ENCODE results near the gene SERPINA3. TPM values are rescaled to one million over a fixed set of nuclear protein-coding genes. Genes with fewer than 3 reads are reported as not detected.

Gene SERPINA3
- total RNA-seq, 1 donor = 5.1 TPM

- H3K4me1 ChIP-seq (ENCODE audit: insufficient read depth, low read length) = peaks cover 22% of the 10 kb centered on the region
- no peak for DNase-seq (ENCODE audit: insufficient read length, low spot score, missing footprints)
- H3K27me3 ChIP-seq (ENCODE audit: insufficient read depth, low read length) = no peaks in the 10 kb centered on the region
- H4K20me1 ChIP-seq (ENCODE audit: insufficient read depth, low read length) = no peaks in the 10 kb centered on the region
- no peaks in the 10 kb centered on the region for H3K36me3 ChIP-seq (ENCODE audit: insufficient read depth, low read length)
- no peaks in the 10 kb centered on the region for H3K79me2 ChIP-seq (ENCODE audit: insufficient read depth, low read length)
- peak overlapping the region; percentile 28 for H2AFZ ChIP-seq (ENCODE audit: low read length)
- H3K4me2 ChIP-seq (ENCODE audit: insufficient read depth, low read length) = no peak overlapping the region
- H3K27ac ChIP-seq (ENCODE audit: low read depth, low read length) = no peak overlapping the region
- no peaks in the 10 kb centered on the region for H3K9me3 ChIP-seq (ENCODE audit: low read depth, low read length)
- no peak for TF ChIP-seq CTCF (IDR thresholded peaks at IDR 0.05; ENCODE audit: extremely low read depth, low read depth, low read length)
- H3K4me3 ChIP-seq (ENCODE audit: insufficient read depth, low read length) = no peak overlapping the region
These were observed 42.7 kb upstream of the SERPINA3 start for GRCh38 chr14:94569381-94570001.

DNA sequence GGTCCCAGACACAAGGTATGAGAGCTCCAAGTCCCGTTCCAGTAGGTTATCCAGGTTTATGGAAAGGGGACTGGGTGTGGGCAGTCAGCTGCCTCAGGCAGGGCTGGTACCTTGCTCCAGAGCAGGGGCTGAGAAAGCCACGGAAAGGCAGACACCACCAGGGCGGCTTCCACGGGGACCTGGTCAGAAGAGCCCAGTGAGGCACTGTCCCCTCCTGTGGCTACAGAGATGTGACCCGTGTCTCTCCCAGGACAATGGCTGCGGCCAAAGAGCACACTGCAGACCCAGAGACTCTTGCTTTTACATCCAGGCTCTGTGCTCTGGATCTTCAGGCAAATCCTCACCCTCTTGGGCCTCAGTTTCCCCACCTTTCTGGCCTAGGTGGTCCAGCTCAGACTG, 42.2 kb upstream of the SERPINA3 start:
- Histone ChIP-seq H3K27ac (ENCODE audit: low read depth, low read length) (no peak overlapping the region), H3K4me2 (ENCODE audit: insufficient read depth, low read length) (no peak overlapping the region), H4K20me1 (ENCODE audit: insufficient read depth, low read length) (no peaks in the 10 kb centered on the region), H3K36me3 (ENCODE audit: insufficient read depth, low read length) (no peaks in the 10 kb centered on the region), H3K9me3 (ENCODE audit: low read depth, low read length) (no peaks in the 10 kb centered on the region), H2AFZ (ENCODE audit: low read length) (no peak overlapping the region), H3K4me1 (ENCODE audit: insufficient read depth, low read length) (peaks cover 20% of the 10 kb centered on the region), H3K79me2 (ENCODE audit: insufficient read depth, low read length) (no peaks in the 10 kb centered on the region), H3K4me3 (ENCODE audit: insufficient read depth, low read length) (no peak overlapping the region), H3K27me3 (ENCODE audit: insufficient read depth, low read length) (no peaks in the 10 kb centered on the region)
- TF ChIP-seq CTCF (IDR thresholded peaks at IDR 0.05; ENCODE audit: extremely low read depth, low read depth, low read length) = no peak
- no peak for DNase-seq (ENCODE audit: insufficient read length, low spot score, missing footprints)

- DNase-seq (ENCODE audit: insufficient read length, low spot score, missing footprints) = no peak
- H2AFZ ChIP-seq (ENCODE audit: low read length) = no peak overlapping the region
- no peak overlapping the region for H3K4me2 ChIP-seq (ENCODE audit: insufficient read depth, low read length)
- no peak overlapping the region for H3K4me3 ChIP-seq (ENCODE audit: insufficient read depth, low read length)
- no peaks in the 10 kb centered on the region for H4K20me1 ChIP-seq (ENCODE audit: insufficient read depth, low read length)
- no peaks in the 10 kb centered on the region for H3K36me3 ChIP-seq (ENCODE audit: insufficient read depth, low read length)
- no peaks in the 10 kb centered on the region for H3K79me2 ChIP-seq (ENCODE audit: insufficient read depth, low read length)
- no peak for TF ChIP-seq CTCF (IDR thresholded peaks at IDR 0.05; ENCODE audit: extremely low read depth, low read depth, low read length)
- peaks cover 19% of the 10 kb centered on the region for H3K4me1 ChIP-seq (ENCODE audit: insufficient read depth, low read length)
- H3K27ac ChIP-seq (ENCODE audit: low read depth, low read length) = no peak overlapping the region
- no peaks in the 10 kb centered on the region for H3K27me3 ChIP-seq (ENCODE audit: insufficient read depth, low read length)
- H3K9me3 ChIP-seq (ENCODE audit: low read depth, low read length) = no peaks in the 10 kb centered on the region
These were observed 41.8 kb upstream of the SERPINA3 start for GRCh38 chr14:94570440-94570839.

DNA sequence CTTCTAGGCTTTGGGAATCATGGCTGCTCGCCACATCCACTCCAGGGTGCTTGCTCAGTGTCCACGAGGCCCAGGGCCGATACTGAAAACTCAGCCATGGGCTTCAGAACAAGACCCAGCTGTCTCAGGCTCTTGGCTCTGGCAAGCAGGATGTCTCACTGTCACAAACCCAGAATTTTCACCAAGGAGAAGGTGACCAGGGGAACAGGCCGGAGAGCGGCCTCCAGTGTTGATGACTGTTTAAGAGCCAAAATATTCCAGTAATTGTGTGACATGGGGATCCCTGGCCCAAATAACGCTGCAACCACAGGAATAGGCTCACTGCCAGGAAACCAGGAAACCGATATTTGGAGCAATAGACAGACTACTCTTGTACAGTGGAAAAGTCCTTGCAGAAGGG, 40.8 kb upstream of the SERPINA3 start:
- H3K27me3 ChIP-seq (ENCODE audit: insufficient read depth, low read length) = no peaks in the 10 kb centered on the region
- TF ChIP-seq CTCF (IDR thresholded peaks at IDR 0.05; ENCODE audit: extremely low read depth, low read depth, low read length) = no peak
- H3K79me2 ChIP-seq (ENCODE audit: insufficient read depth, low read length) = no peaks in the 10 kb centered on the region
- H3K27ac ChIP-seq (ENCODE audit: low read depth, low read length) = peak overlapping the region; percentile 67
- H3K36me3 ChIP-seq (ENCODE audit: insufficient read depth, low read length) = no peaks in the 10 kb centered on the region
- no peaks in the 10 kb centered on the region for H3K9me3 ChIP-seq (ENCODE audit: low read depth, low read length)
- peaks cover 28% of the 10 kb centered on the region for H3K4me1 ChIP-seq (ENCODE audit: insufficient read depth, low read length)
- H3K4me2 ChIP-seq (ENCODE audit: insufficient read depth, low read length) = no peak overlapping the region
- no peaks in the 10 kb centered on the region for H4K20me1 ChIP-seq (ENCODE audit: insufficient read depth, low read length)
- no peak overlapping the region for H3K4me3 ChIP-seq (ENCODE audit: insufficient read depth, low read length)
- DNase-seq (ENCODE audit: insufficient read length, low spot score, missing footprints) = no peak
- H2AFZ ChIP-seq (ENCODE audit: low read length) = peak overlapping the region; percentile 68
